Hepatocyte (in vitro differentiated cells): ENCODE data around the gene DEK. TPM values are rescaled to one million over a fixed set of nuclear protein-coding genes. Genes with fewer than 3 reads are reported as not detected.
"Not testable (repeated sequence)": the region's sequence is repeated elsewhere in the genome, so short reads cannot be mapped to it uniquely, and the experiment has no call there.

Experiments used
- DNase-seq: peaks from one replicate; pipeline ENCODE4 v3.0.0-alpha.2; 2016; ENCODE audit warnings: low spot score
- H2AFZ ChIP-seq: fragments of 200-600 bp; sonication (generic); 2 replicates; pipeline ENCODE4 v1.6.0; 2016; ENCODE audit warnings: antibody characterized with exemption, mild to moderate bottlenecking
- H3K27ac ChIP-seq: fragments of 200-600 bp; sonication (generic); 2 replicates; pipeline ENCODE4 v1.5.1; 2016; ENCODE audit warnings: mild to moderate bottlenecking
- H3K27me3 ChIP-seq: fragments of 200-600 bp; sonication (generic); 2 replicates; pipeline ENCODE4 v1.6.1; 2016
- H3K36me3 ChIP-seq: fragments of 200-600 bp; sonication (generic); replicated peaks from 2 replicates; pipeline ENCODE4 v1.5.1; 2016; ENCODE audit warnings: low read depth; ENCODE audit not compliant: insufficient read depth
- H3K4me1 ChIP-seq: fragments of 200-600 bp; sonication (generic); 2 replicates; pipeline ENCODE4 v1.5.1; 2016; ENCODE audit warnings: mild to moderate bottlenecking, moderate library complexity; ENCODE audit not compliant: insufficient read depth
- H3K4me2 ChIP-seq: fragments of 200-600 bp; sonication (generic); 2 replicates; pipeline ENCODE4 v1.6.0; 2016
- H3K4me3 ChIP-seq: fragments of 200-600 bp; sonication (generic); 2 replicates; pipeline ENCODE4 v1.5.1; 2016; ENCODE audit warnings: mild to moderate bottlenecking
- H3K79me2 ChIP-seq: fragments of 200-600 bp; sonication (generic); 2 replicates; pipeline ENCODE4 v1.6.0; 2017; ENCODE audit warnings: mild to moderate bottlenecking
- H3K9me2 ChIP-seq: fragments of 200-600 bp; sonication (generic); replicated peaks from 2 replicates; pipeline ENCODE4 v1.6.0; 2017; ENCODE audit warnings: mild to moderate bottlenecking; ENCODE audit not compliant: insufficient read depth
- H3K9me3 ChIP-seq: fragments of 200-600 bp; sonication (generic); 2 replicates; pipeline ENCODE4 v1.5.1; 2016; ENCODE audit warnings: low read depth, mild to moderate bottlenecking
- H4K20me1 ChIP-seq: fragments of 200-600 bp; sonication (generic); 2 replicates; pipeline ENCODE4 v1.6.0; 2016; ENCODE audit warnings: mild to moderate bottlenecking; ENCODE audit not compliant: insufficient read depth, poor library complexity, severe bottlenecking
- CTCF ChIP-seq: fragments of 200-600 bp; sonication (generic); IDR thresholded peaks from 2 replicates; pipeline ENCODE4 v1.5.1; 2016; ENCODE audit warnings: antibody characterized with exemption, mild to moderate bottlenecking; ENCODE audit not compliant: poor library complexity
- EZH2 ChIP-seq: fragments of 200-600 bp; sonication (generic); IDR thresholded peaks from 2 replicates; pipeline ENCODE4 v1.6.1; 2016; ENCODE audit warnings: antibody characterized with exemption, mild to moderate bottlenecking, borderline replicate concordance
- EZH2phosphoT487 ChIP-seq: fragments of 200-600 bp; sonication (generic); IDR thresholded peaks from one replicate; pipeline ENCODE4 v1.6.1; 2018; ENCODE audit warnings: antibody characterized with exemption, mild to moderate bottlenecking, low read depth, moderate library complexity; ENCODE audit not compliant: unreplicated experiment, severe bottlenecking
- WGBS: methylation state at CpG from one replicate; pipeline ENCODE4 v1.1.6; 2016; ENCODE audit warnings: low lambda C conversion rate; ENCODE audit errors: missing lambda C conversion rate; 5-methylcytosine and 5-hydroxymethylcytosine counted together
- polyA plus RNA-seq: library from polyadenylated mRNA; unstranded; fragments of >200 nt; fragmentation: Nextera tagmentation; extraction: Ambion mirVana; gene quantifications from 2 replicates; pipeline ENCODE4 v1.2.1, GENCODE V29; 2016
- total RNA-seq: library from RNA; depleted of rRNA; stranded (reverse); fragments of >200 nt; gene quantifications from 2 replicates; pipeline ENCODE4 v1.2.3, GENCODE V29; 2014

DEK gene
- total and polyA plus RNA-seq, 2 experiments from 2014 or later = 39.9 to 81.3 TPM

GRCh38 chr6:18210707-18211106 lies 53.6 kb downstream of the DEK start:
- H3K4me1 ChIP-seq = no peaks in the 10 kb centered on the region
- H3K27ac ChIP-seq = no peak overlapping the region
- no peaks in the 10 kb centered on the region for H3K36me3 ChIP-seq
- no peaks in the 10 kb centered on the region for H4K20me1 ChIP-seq
- H3K27me3 ChIP-seq = no peaks in the 10 kb centered on the region
- H3K4me3 ChIP-seq = no peak overlapping the region
- H3K9me2 ChIP-seq = no peaks in the 10 kb centered on the region
- no peak for DNase-seq
- no peak overlapping the region for H3K4me2 ChIP-seq
- TF ChIP-seq EZH2phosphoT487 (no peak), EZH2 (no peak), CTCF (no peak)
- WGBS = 95% methylated on average over 5 of the region's 5 CpGs
- H2AFZ ChIP-seq = no peak overlapping the region
- no peaks in the 10 kb centered on the region for H3K9me3 ChIP-seq
- H3K79me2 ChIP-seq = no peaks in the 10 kb centered on the region

GRCh38 chr6:18209539-18210197 lies 54.7 kb downstream of the DEK start:
- H3K9me2 ChIP-seq = no peaks in the 10 kb centered on the region
- TF ChIP-seq CTCF = no peak
- no peak for TF ChIP-seq EZH2
- TF ChIP-seq EZH2phosphoT487 = no peak
- H3K4me1 ChIP-seq = no peaks in the 10 kb centered on the region
- H3K4me3 ChIP-seq = no peak overlapping the region
- H4K20me1 ChIP-seq = no peaks in the 10 kb centered on the region
- H3K4me2 ChIP-seq = no peak overlapping the region
- H3K27ac ChIP-seq = no peak overlapping the region
- no peak overlapping the region for H2AFZ ChIP-seq
- no peaks in the 10 kb centered on the region for H3K9me3 ChIP-seq
- 61% methylated on average over 12 of the region's 12 CpGs for WGBS
- no peaks in the 10 kb centered on the region for H3K36me3 ChIP-seq
- no peaks in the 10 kb centered on the region for H3K79me2 ChIP-seq
- H3K27me3 ChIP-seq = no peaks in the 10 kb centered on the region
- no peak for DNase-seq

GRCh38 chr6:18208778-18209177 lies 55.6 kb downstream of the DEK start:
- H3K4me1 ChIP-seq, H3K9me3 ChIP-seq, H3K27me3 ChIP-seq, DNase-seq, H3K4me3 ChIP-seq, H4K20me1 ChIP-seq, H3K9me2 ChIP-seq, H3K27ac ChIP-seq, H3K79me2 ChIP-seq, H2AFZ ChIP-seq, H3K36me3 ChIP-seq, H3K4me2 ChIP-seq: not testable (repeated sequence)
- WGBS = 94% methylated on average over 8 of the region's 9 CpGs

GRCh38 chr6:18207949-18208348 lies 56.4 kb downstream of the DEK start:
- Histone ChIP-seq H3K79me2 (no peaks in the 10 kb centered on the region), H3K36me3 (no peaks in the 10 kb centered on the region), H3K27ac (no peak overlapping the region), H3K4me2 (no peak overlapping the region), H3K9me3 (no peaks in the 10 kb centered on the region), H3K4me3 (no peak overlapping the region), H2AFZ (no peak overlapping the region), H3K4me1 (no peaks in the 10 kb centered on the region), H3K9me2 (no peaks in the 10 kb centered on the region), H4K20me1 (no peaks in the 10 kb centered on the region), H3K27me3 (no peaks in the 10 kb centered on the region)
- TF ChIP-seq EZH2 (no peak), EZH2phosphoT487 (no peak), CTCF (no peak)
- WGBS = 43% methylated on average over 2 of the region's 2 CpGs
- no peak for DNase-seq
